Measurements from ENCODE around the gene NARS2.

NARS2 gene

GRCh38 chr11:78539506-78539905, 35.2 kb downstream of the NARS2 start:
- no peak for TF ChIP-seq CTCF (IDR thresholded peaks at IDR 0.05; ENCODE audit: low read depth, low read length)
- no peak overlapping the region for H3K4me3 ChIP-seq (ENCODE audit: low read depth, low read length)

GRCh38 chr11:78536933-78537332, 37.7 kb downstream of the NARS2 start:
- TF ChIP-seq CTCF (IDR thresholded peaks at IDR 0.05; ENCODE audit: low read depth, low read length): no peak
- no peak overlapping the region for H3K4me3 ChIP-seq (ENCODE audit: low read depth, low read length)

DNA sequence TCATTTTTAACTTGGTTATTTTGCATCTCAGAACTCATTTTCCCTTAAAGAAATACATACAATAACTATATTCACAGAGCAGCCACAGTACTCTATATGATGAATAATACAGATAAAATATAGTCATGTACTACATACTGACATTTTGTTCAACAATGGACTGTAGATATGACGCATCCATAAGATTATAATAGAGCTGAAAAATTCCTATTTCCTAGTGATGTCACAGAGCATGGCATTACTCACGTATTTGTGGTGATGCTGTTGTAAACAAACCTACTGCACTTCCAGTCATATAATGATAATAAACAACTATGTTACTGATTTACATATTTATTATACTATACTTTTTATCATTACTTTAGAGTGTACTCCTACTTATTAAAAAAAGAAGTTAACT, 38.7 kb downstream of the NARS2 start:
- no peak for TF ChIP-seq CTCF (IDR thresholded peaks at IDR 0.05; ENCODE audit: low read depth, low read length)
- no peak overlapping the region for H3K4me3 ChIP-seq (ENCODE audit: low read depth, low read length)

GRCh38 chr11:78535027-78535426, 39.6 kb downstream of the NARS2 start:
- TF ChIP-seq CTCF (IDR thresholded peaks at IDR 0.05; ENCODE audit: low read depth, low read length): no peak
- no peak overlapping the region for H3K4me3 ChIP-seq (ENCODE audit: low read depth, low read length)

GRCh38 chr11:78533399-78533798, 41.3 kb downstream of the NARS2 start:
- H3K4me3 ChIP-seq (ENCODE audit: low read depth, low read length): no peak overlapping the region
- TF ChIP-seq CTCF (IDR thresholded peaks at IDR 0.05; ENCODE audit: low read depth, low read length): no peak

DNA sequence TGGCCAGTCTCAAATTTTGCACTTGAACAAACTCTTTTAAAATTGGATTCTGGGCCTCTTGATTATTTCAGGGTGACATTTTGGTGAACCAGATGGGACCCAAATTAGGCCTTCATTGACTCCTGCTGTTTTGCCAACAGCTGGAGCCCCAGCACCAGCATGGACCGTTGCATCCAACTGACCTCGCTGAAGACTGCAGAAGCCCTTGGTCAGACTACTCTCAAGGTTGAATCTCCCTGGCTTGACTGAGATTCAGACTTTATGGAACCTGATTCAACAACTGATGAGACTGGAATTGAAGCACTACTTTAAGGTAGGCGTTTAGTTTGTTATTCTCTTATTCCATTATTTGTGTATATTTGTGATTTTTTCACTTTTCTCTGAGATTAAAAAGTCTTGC, 41.7 kb downstream of the NARS2 start:
- H3K4me3 ChIP-seq (ENCODE audit: low read depth, low read length): no peak overlapping the region
- TF ChIP-seq CTCF (IDR thresholded peaks at IDR 0.05; ENCODE audit: low read depth, low read length): no peak

DNA sequence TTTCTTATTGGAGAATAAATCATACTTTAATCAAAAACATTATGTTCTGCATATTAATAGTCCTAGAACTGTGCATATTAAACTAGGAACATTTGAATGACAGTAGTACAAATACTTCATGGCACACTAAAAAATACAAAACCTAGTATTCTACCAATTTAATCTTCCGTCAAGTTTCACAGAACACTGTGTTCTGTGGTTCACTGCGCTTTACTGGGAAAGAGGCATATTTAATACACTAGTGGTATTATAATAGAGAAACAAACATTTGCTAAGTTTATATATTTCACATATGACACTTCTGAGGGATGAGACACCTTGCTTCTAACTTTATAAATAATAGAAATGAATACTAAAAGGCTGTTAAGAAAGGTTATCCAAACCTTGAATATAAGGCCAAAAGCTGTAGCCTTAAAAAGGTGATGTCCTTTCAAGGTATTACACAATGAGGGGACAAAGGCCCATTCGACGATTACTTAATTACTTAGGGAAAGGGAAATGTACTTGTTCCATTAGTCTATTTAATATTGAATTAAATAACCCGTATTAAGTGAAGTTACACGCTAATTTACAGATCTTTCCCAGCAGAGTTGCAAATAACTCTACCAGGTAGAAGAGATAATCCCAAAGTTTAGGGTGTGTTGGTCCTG, 48.0 kb downstream of the NARS2 start:
- TF ChIP-seq CTCF (IDR thresholded peaks at IDR 0.05; ENCODE audit: low read depth, low read length): no peak
- H3K4me3 ChIP-seq (ENCODE audit: low read depth, low read length): no peak overlapping the region

Measured in WI38 (cell line).